HG02852 (cell line): Measurements from ENCODE around the gene SLC38A6.
A peak's percentile ranks its signal among the peaks of the same experiment; 100 is the strongest.

Source experiments
- ATAC-seq: cut with Tn5 transposase; IDR thresholded peaks from one replicate; pipeline ENCODE4 v1.9.1; 2021; ENCODE audit warnings: mild to moderate bottlenecking, moderate library complexity; ENCODE audit not compliant: unreplicated experiment

Gene SLC38A6

GRCh38 chr14:60975551-60975950, 5.5 kb upstream of the SLC38A6 start:
- ATAC-seq = no peak

- no peak for ATAC-seq
Measured at GRCh38 chr14:60977847-60978246, 3.2 kb upstream of the SLC38A6 start.

- no peak for ATAC-seq
Measured at GRCh38 chr14:60981633-60982455, 799 bp downstream of the SLC38A6 start.

GRCh38 chr14:60984196-60984595, 3.2 kb downstream of the SLC38A6 start:
- ATAC-seq = no peak

- ATAC-seq = no peak
Measured at GRCh38 chr14:60986500-60986899, 5.5 kb downstream of the SLC38A6 start.

GRCh38 chr14:60989599-60989998, 8.6 kb downstream of the SLC38A6 start:
- ATAC-seq = no peak

GRCh38 chr14:60998617-60999016, 17.6 kb downstream of the SLC38A6 start:
- ATAC-seq = no peak

- no peak for ATAC-seq
Measured at GRCh38 chr14:60999536-60999935, 18.5 kb downstream of the SLC38A6 start.

GRCh38 chr14:61003571-61003970, 22.5 kb downstream of the SLC38A6 start:
- no peak for ATAC-seq

GRCh38 chr14:61019537-61019936, 38.5 kb downstream of the SLC38A6 start:
- no peak for ATAC-seq

- ATAC-seq = peak; percentile 72
Measured at GRCh38 chr14:61025251-61026223, 44.5 kb downstream of the SLC38A6 start.

- ATAC-seq = no peak
Measured at GRCh38 chr14:61026526-61026925, 45.5 kb downstream of the SLC38A6 start.

- no peak for ATAC-seq
Measured at GRCh38 chr14:61031026-61031425, 50.0 kb downstream of the SLC38A6 start.

GRCh38 chr14:61033054-61033453, 52.0 kb downstream of the SLC38A6 start:
- ATAC-seq = no peak

- ATAC-seq = no peak
Measured at GRCh38 chr14:61033855-61034254, 52.8 kb downstream of the SLC38A6 start.

- ATAC-seq = peak; percentile 95
Measured at GRCh38 chr14:61034416-61035120, 53.5 kb downstream of the SLC38A6 start.

GRCh38 chr14:61037215-61037614, 56.2 kb downstream of the SLC38A6 start:
- ATAC-seq = no peak

- ATAC-seq = no peak
Measured at GRCh38 chr14:61041704-61042103, 60.7 kb downstream of the SLC38A6 start.

- no peak for ATAC-seq
Measured at GRCh38 chr14:61042220-61042619, 61.2 kb downstream of the SLC38A6 start.

- no peak for ATAC-seq
Measured at GRCh38 chr14:61043506-61043905, 62.5 kb downstream of the SLC38A6 start.

- no peak for ATAC-seq
Measured at GRCh38 chr14:61047021-61047420, 66.0 kb downstream of the SLC38A6 start.
